ENCODE data around the gene TMEM219. TPM values are rescaled to one million over a fixed set of nuclear protein-coding genes. Genes with fewer than 3 reads are reported as not detected.

Gene TMEM219
- total RNA-seq, 2 donors from 2014 or later, result 149 to 174 TPM

- Histone ChIP-seq H3K4me3 (no peak overlapping the region), H3K4me1 (peaks cover 9% of the 10 kb centered on the region), H3K9me3 (no peaks in the 10 kb centered on the region), H3K27me3 (no peaks in the 10 kb centered on the region), H3K36me3 (no peaks in the 10 kb centered on the region), H3K27ac (no peak overlapping the region), H3K9ac (ENCODE audit: low read depth in 2 of 2, low read length in 2 of 2) (peak overlapping the region; percentile 1 to 95)
- intact Hi-C loops (cut with DNase I), result no loop called here
- TF ChIP-seq, protein P1, sequence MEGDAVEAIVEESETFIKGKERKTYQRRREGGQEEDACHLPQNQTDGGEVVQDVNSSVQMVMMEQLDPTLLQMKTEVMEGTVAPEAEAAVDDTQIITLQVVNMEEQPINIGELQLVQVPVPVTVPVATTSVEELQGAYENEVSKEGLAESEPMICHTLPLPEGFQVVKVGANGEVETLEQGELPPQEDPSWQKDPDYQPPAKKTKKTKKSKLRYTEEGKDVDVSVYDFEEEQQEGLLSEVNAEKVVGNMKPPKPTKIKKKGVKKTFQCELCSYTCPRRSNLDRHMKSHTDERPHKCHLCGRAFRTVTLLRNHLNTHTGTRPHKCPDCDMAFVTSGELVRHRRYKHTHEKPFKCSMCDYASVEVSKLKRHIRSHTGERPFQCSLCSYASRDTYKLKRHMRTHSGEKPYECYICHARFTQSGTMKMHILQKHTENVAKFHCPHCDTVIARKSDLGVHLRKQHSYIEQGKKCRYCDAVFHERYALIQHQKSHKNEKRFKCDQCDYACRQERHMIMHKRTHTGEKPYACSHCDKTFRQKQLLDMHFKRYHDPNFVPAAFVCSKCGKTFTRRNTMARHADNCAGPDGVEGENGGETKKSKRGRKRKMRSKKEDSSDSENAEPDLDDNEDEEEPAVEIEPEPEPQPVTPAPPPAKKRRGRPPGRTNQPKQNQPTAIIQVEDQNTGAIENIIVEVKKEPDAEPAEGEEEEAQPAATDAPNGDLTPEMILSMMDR (IDR thresholded peaks at IDR 0.05), result no peak
- DNase-seq, result no peak
Observed at GRCh38 chr16:29993903-29994599, 32.2 kb downstream of the TMEM219 start.

GRCh38 chr16:29994600-29995323, 32.9 kb downstream of the TMEM219 start:
- intact Hi-C loops (cut with DNase I), result no loop called here
- Histone ChIP-seq H3K27me3 (no peaks in the 10 kb centered on the region), H3K36me3 (no peaks in the 10 kb centered on the region), H3K9me3 (no peaks in the 10 kb centered on the region), H3K27ac (peak overlapping the region; percentile 94), H3K4me1 (peaks cover 6% of the 10 kb centered on the region), H3K4me3 (peak overlapping the region; percentile 78), H3K9ac (ENCODE audit: low read depth in 2 of 2, low read length in 2 of 2) (peak overlapping the region; percentile 68 to 95)
- DNase-seq, result peak; percentile 89
- TF ChIP-seq, protein P1 (IDR thresholded peaks at IDR 0.05), result no peak

DNA sequence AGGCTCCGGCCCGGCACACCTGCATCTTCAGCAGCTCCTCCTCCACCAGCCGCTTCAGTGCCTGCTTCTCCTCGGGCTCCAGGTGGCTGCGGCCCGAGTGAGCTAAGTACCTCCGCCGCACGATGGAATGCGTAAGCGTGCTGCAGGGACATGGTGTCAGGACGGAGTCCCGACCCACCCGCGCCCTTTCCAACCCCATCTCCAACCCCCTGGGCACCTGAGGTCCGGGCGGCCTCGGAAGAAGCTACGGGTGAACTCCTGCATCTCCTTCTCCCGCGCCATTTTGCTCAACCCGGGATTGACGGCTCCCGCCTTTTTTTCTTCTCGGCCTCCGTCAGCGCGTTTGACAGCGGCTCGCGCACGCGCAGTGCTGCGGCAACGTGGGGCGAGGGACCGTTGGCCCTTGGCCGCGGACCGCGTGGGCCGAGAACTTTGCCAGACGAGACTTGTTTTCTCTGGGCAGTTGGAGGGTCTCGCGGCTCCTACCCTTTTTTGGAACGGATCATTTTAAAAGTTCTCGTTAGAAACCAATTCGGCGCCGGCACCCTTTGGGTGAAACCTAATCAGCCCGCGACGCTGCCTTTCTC, 33.5 kb downstream of the TMEM219 start, which contains the start of gene HIRIP3:
TSS of gene HIRIP3 (minus strand) at position 294 of the 587 bp plus-strand sequence. CDS start at position 282, 12 bp downstream.
- TF ChIP-seq, protein P1 (IDR thresholded peaks at IDR 0.05), result no peak
- H3K4me1 ChIP-seq, result peaks cover 4% of the 10 kb centered on the region
- peak within 1 kb of the TSS; percentile 94 for H3K27ac ChIP-seq
- DNase-seq, result peak; percentile 90
- H3K36me3 ChIP-seq, result no peaks in the 10 kb centered on the region
- no peaks in the 10 kb centered on the region for H3K27me3 ChIP-seq
- intact Hi-C loops (cut with DNase I), result no loop called here
- H3K9me3 ChIP-seq, result no peaks in the 10 kb centered on the region
- H3K9ac ChIP-seq (ENCODE audit: low read depth in 2 of 2, low read length in 2 of 2), result peak within 1 kb of the TSS; percentile 77 to 95
- peak within 1 kb of the TSS; percentile 78 for H3K4me3 ChIP-seq

- H3K4me3 ChIP-seq, result peak within 1 kb of the TSS; percentile 78
- H3K9ac ChIP-seq (ENCODE audit: low read depth in 2 of 2, low read length in 2 of 2), result peak within 1 kb of the TSS; percentile 77 to 95
- peak; percentile 99 for DNase-seq
- TF ChIP-seq, protein P1 (IDR thresholded peaks at IDR 0.05), result no peak
- H3K27me3 ChIP-seq, result no peaks in the 10 kb centered on the region
- peaks cover 4% of the 10 kb centered on the region for H3K4me1 ChIP-seq
- peak within 1 kb of the TSS; percentile 94 for H3K27ac ChIP-seq
- H3K36me3 ChIP-seq, result no peaks in the 10 kb centered on the region
- intact Hi-C loops (cut with DNase I), result no loop called here
- H3K9me3 ChIP-seq, result no peaks in the 10 kb centered on the region
Observed at GRCh38 chr16:29995911-29996765, 34.3 kb downstream of the TMEM219 start, which contains the start of gene INO80E. Gene INO80E, plus strand, starts transcription at chr16:29996241. Its CDS starts 70 bp downstream, at chr16:29996311.
